ENCODE results near the gene CMTM1. TPM values are rescaled to one million over a fixed set of nuclear protein-coding genes. Genes with fewer than 3 reads are reported as not detected.

Gene CMTM1
- total RNA-seq (2022; extraction: Qiagen RNA extraction; ENCODE audit: low read depth) = 0.76 to 1.7 TPM (median 1.2 TPM) in 5 replicates

GRCh38 chr16:66566051-66566901 is at the start of gene CMTM1:
TSS of gene CMTM1 (plus strand) at chr16:66566439. CDS start at chr16:66566514, 75 bp downstream.

GRCh38 chr16:66549284-66550131 is 16.7 kb upstream of the CMTM1 start, which contains the start of gene TK2:
TSS of gene TK2 (minus strand) at chr16:66550122. CDS start at chr16:66550061, 61 bp downstream.

GRCh38 chr16:66552286-66553177 is 13.7 kb upstream of the CMTM1 start, which contains the start of gene CKLF:
TSS of gene CKLF (plus strand) at chr16:66552576. CDS start at chr16:66552716, 140 bp downstream.

GRCh38 chr16:66578651-66579531 is 12.7 kb downstream of the CMTM1 start, which contains the start of gene CMTM2:
TSS of gene CMTM2 (plus strand) at chr16:66579463. CDS start at chr16:66579608, 145 bp downstream.

GRCh38 chr16:66604376-66605176 is 38.3 kb downstream of the CMTM1 start, which contains the start of gene CMTM3:
TSS of gene CMTM3 (plus strand) at chr16:66604704. CDS start at chr16:66604806, 102 bp downstream.

Other genes with a start within 250 kb of the CMTM1 start
- 0.18 to 0.33 TPM (median 0.27 TPM) in 5 replicates for gene CDH5, start 199.7 kb upstream of the CMTM1 start, total RNA-seq (2022; extraction: Qiagen RNA extraction; ENCODE audit: low read depth)
- gene BEAN1, start 139.1 kb upstream of the CMTM1 start, total RNA-seq (2022; extraction: Qiagen RNA extraction; ENCODE audit: low read depth) = 2.3 to 3.5 TPM (median 3.2 TPM) in 5 replicates
- 14.7 to 20.0 TPM (median 16.8 TPM) in 5 replicates for gene TK2, start 16.3 kb upstream of the CMTM1 start, total RNA-seq (2022; extraction: Qiagen RNA extraction; ENCODE audit: low read depth)
- gene CKLF, start 13.9 kb upstream of the CMTM1 start, total RNA-seq (2022; extraction: Qiagen RNA extraction; ENCODE audit: low read depth) = 63.3 to 68.1 TPM (median 64.7 TPM) in 5 replicates
- not detected in 5 replicates for gene CMTM2, start 13.0 kb downstream of the CMTM1 start, total RNA-seq (2022; extraction: Qiagen RNA extraction; ENCODE audit: low read depth)
- gene CMTM3, start 38.3 kb downstream of the CMTM1 start, total RNA-seq (2022; extraction: Qiagen RNA extraction; ENCODE audit: low read depth) = 68.4 to 90.2 TPM (median 84.8 TPM) in 5 replicates
- 17.0 to 34.1 TPM (median 31.2 TPM) in 5 replicates for gene CMTM4, start 130.3 kb downstream of the CMTM1 start, total RNA-seq (2022; extraction: Qiagen RNA extraction; ENCODE audit: low read depth)
- gene DYNC1LI2, start 185.2 kb downstream of the CMTM1 start, total RNA-seq (2022; extraction: Qiagen RNA extraction; ENCODE audit: low read depth) = 32.0 to 53.2 TPM (median 50.5 TPM) in 5 replicates
- not detected in 5 replicates for gene TERB1, start 235.1 kb downstream of the CMTM1 start, total RNA-seq (2022; extraction: Qiagen RNA extraction; ENCODE audit: low read depth)